GM12878 (cell line): ENCODE results near the gene R3HDM1. TPM values are rescaled to one million over a fixed set of nuclear protein-coding genes. Genes with fewer than 3 reads are reported as not detected.

Experiments
- ATAC-seq: fragments of 200-7000 bp; cut with Tn5 transposase; 3 replicates; pipeline ENCODE4 v1.9.1; 2020; ENCODE audit warnings: mild to moderate bottlenecking, moderate library complexity
- BruUV-seq: library from RNA; stranded (reverse); fragments of 400-500 nt; replicated peaks from 2 replicates; lab custom pipeline; 2021; lab: Mats Ljungman, UMichigan
- CTCF ChIA-PET: fragments of 300-600 bp; sonication (Branson Sonifier 250); formaldehyde crosslinking; extraction: SDS; loops from one replicate; lab custom pipeline; 2021; ENCODE audit warnings: inconsistent platforms; lab: Yijun Ruan, JAX
- POLR2A ChIA-PET: fragments of 350-600 bp; formaldehyde crosslinking; extraction: SDS; loops from one replicate; lab custom pipeline; 2021; ENCODE audit warnings: inconsistent platforms; lab: Charles Lee
- RAD21 ChIA-PET: fragments of 300-600 bp; sonication (Branson Sonifier 250); formaldehyde crosslinking; loops from one replicate; lab custom pipeline; 2023; ENCODE audit warnings: antibody characterized with exemption; ENCODE audit not compliant: unreplicated experiment; lab: Charles Lee
- SMC1A ChIA-PET: fragments of 300-600 bp; sonication (Branson Sonifier 250); formaldehyde crosslinking; loops from one replicate; lab custom pipeline; 2023; ENCODE audit not compliant: unreplicated experiment, uncharacterized antibody; lab: Charles Lee
- DNase-seq: peaks from one replicate; pipeline ENCODE4 v3.0.0-alpha.2; 2011; ENCODE audit warnings: low read depth, low spot score
- FAIRE-seq: peaks from 3 replicates; lab custom pipeline; 2011; peaks lifted over from hg19 to GRCh38; lab: Jason Lieb, UNC
- H2AFZ ChIP-seq: 2 replicates; pipeline ENCODE4 v1.6.0; 2011; ENCODE audit warnings: low read depth, low read length, control low read depth; ENCODE audit not compliant: control insufficient read depth
- H3K27ac ChIP-seq: 2 replicates; pipeline ENCODE4 v1.5.1; 2011; ENCODE audit warnings: control low read depth; ENCODE audit not compliant: control insufficient read depth, insufficient read depth
- H3K27me3 ChIP-seq, 2 experiments: replicated peaks in 1 of 2; 2 replicates each; pipeline versions ENCODE4 v1.6.0 to v1.6.1; 2011; ENCODE audit warnings: low read length in 1 of 2; ENCODE audit not compliant: control insufficient read depth in 2 of 2, insufficient read depth in 2 of 2
- H3K36me3 ChIP-seq, 2 experiments: 2 replicates each; pipeline ENCODE4 v1.5.1; 2011; ENCODE audit warnings: low read length in 1 of 2; ENCODE audit not compliant: control insufficient read depth in 2 of 2, insufficient read depth in 2 of 2
- H3K4me1 ChIP-seq: 2 replicates; pipeline ENCODE4 v1.6.1; 2011; ENCODE audit warnings: mild to moderate bottlenecking, low read length, moderate library complexity, mixed read lengths; ENCODE audit not compliant: control insufficient read depth, insufficient read depth
- H3K4me2 ChIP-seq: 2 replicates; pipeline ENCODE4 v1.6.0; 2011; ENCODE audit warnings: control low read depth; ENCODE audit not compliant: control insufficient read depth, insufficient read depth
- H3K4me3 ChIP-seq: fragments of 200-600 bp; sonication (generic); 2 replicates; pipeline ENCODE4 v1.5.1; 2016
- H3K79me2 ChIP-seq: 2 replicates; pipeline ENCODE4 v1.6.0; 2011; ENCODE audit warnings: low read length; ENCODE audit not compliant: control insufficient read depth, insufficient read depth
- H3K9ac ChIP-seq: 2 replicates; pipeline ENCODE4 v1.8.0; 2011; ENCODE audit warnings: low read length, control low read depth, mixed read lengths; ENCODE audit not compliant: control insufficient read depth, insufficient read depth
- H3K9me3 ChIP-seq: replicated peaks from 3 replicates; pipeline ENCODE4 v1.5.1; 2011; ENCODE audit warnings: mild to moderate bottlenecking, low read length; ENCODE audit not compliant: control insufficient read depth, insufficient read depth
- H4K20me1 ChIP-seq: 2 replicates; pipeline ENCODE4 v1.6.0; 2011; ENCODE audit not compliant: control insufficient read depth, insufficient read depth
- CUX1 ChIP-seq: IDR thresholded peaks from 2 replicates; pipeline ENCODE4 v1.6.1; 2012; ENCODE audit warnings: improper control_type of control experiment, low read depth, low read length; ENCODE audit not compliant: insufficient replicate concordance
- ZBTB4 ChIP-seq: fragments of 450-650 bp; formaldehyde crosslinking; IDR thresholded peaks from 2 replicates; pipeline ENCODE4 v1.4.0; 2022; ENCODE audit warnings: mild to moderate bottlenecking, moderate library complexity
- ZSCAN29 ChIP-seq: fragments of 450-650 bp; IDR thresholded peaks from 2 replicates; pipeline ENCODE4 v1.6.1; 2017; ENCODE audit warnings: mild to moderate bottlenecking, moderate library complexity
- WGBS: methylation state at CpG from one replicate; pipeline ENCODE4 v1.1.6; 2016; ENCODE audit warnings: low lambda C conversion rate; ENCODE audit not compliant: insufficient replicate concordance, insufficient coverage; ENCODE audit errors: missing lambda C conversion rate; 5-methylcytosine and 5-hydroxymethylcytosine counted together
- in situ Hi-C: fragments of 300-500 bp; cut with MboI; formaldehyde crosslinking; loops from 9 replicates; pipeline ENCODE4 v1.14.3; 2018; ENCODE audit warnings: mixed read lengths
- intact Hi-C: fragments of 100-400 bp; cut with micrococcal nuclease; formaldehyde crosslinking; loops from one replicate; pipeline ENCODE4 v1.14.2; 2022; ENCODE audit not compliant: unreplicated experiment
- polyA plus RNA-seq, 11 experiments: library from polyadenylated mRNA; depleted of rRNA in 4 of 11; unstranded in 6 of 11; stranded (reverse) in 5 of 11; fragments of >200 nt; fragmentation: Nextera tagmentation in 4 of 11; fragmentation: Illumina TruSeq in 1 of 11; extraction: Ambion mirVana in 4 of 11; extraction: Trizol in 1 of 11; gene quantifications; 1 replicate in 1 of 11; 2 replicates in 10 of 11; pipeline versions ENCODE4 v1.2.1 to v1.2.3, GENCODE V29; 2011 to 2016; ENCODE audit warnings: inconsistent platforms in 2 of 11, missing spikeins in 2 of 11, low read depth in 1 of 11
- total RNA-seq, 4 experiments: library from RNA; depleted of rRNA in 3 of 4; stranded (reverse); fragments of >200 nt in 3 of 4; fragmentation: Illumina TruSeq in 1 of 4; extraction: Trizol in 1 of 4; gene quantifications; 2 replicates each; pipeline versions ENCODE4 v1.2.1 to v1.2.3, GENCODE V29; 2013 to 2021

The R3HDM1 gene
- total and polyA plus RNA-seq, 10 of the 15 experiments (the other 5 are each of a cell fraction or from before 2014, with no cell fraction given), result 16.8 to 89.6 (median 47.7) TPM

- H3K36me3 ChIP-seq, result peaks cover 0 to 11% of the 10 kb centered on the region in 2 experiments
- in situ Hi-C loops, result no loop called here
- RAD21 ChIA-PET, result interaction anchor here (0.9 kb wide), 1 partner anchor 48 kb away, joined by 3 read pairs; no protein-coding TSS in a partner anchor
These were observed 130.8 kb downstream of the R3HDM1 start for GRCh38 chr2:135662088-135662487.

More at GRCh38 chr2:135662088-135662487, 130.8 kb downstream of the R3HDM1 start:
- H3K9me3 ChIP-seq, result no peaks in the 10 kb centered on the region
- no peak overlapping the region for H3K9ac ChIP-seq
- peaks cover 7% of the 10 kb centered on the region; the same call in 1 of the 2 replicates for H3K4me1 ChIP-seq
- no peaks in the 10 kb centered on the region for H3K27me3 ChIP-seq
- CTCF ChIA-PET, result interaction anchor here (1.9 kb wide), 1 partner anchor 47 kb away, joined by 7 read pairs; no protein-coding TSS in a partner anchor
- BruUV-seq, result no TSS peak
- intact Hi-C loops, result no loop called here
- WGBS, result 48% methylated on average over 1 of the region's 1 CpG
- no peak overlapping the region for H2AFZ ChIP-seq
- no peak for ATAC-seq
- no peaks in the 10 kb centered on the region for H4K20me1 ChIP-seq
- FAIRE-seq, result peak; percentile 56
- no peak for DNase-seq
- SMC1A ChIA-PET, result interaction anchor here (0.7 kb wide), 1 partner anchor 519 kb away, joined by 3 read pairs; no protein-coding TSS in a partner anchor
- POLR2A ChIA-PET, result no interaction called here
- H3K4me2 ChIP-seq, result no peak overlapping the region
- H3K79me2 ChIP-seq, result no peaks in the 10 kb centered on the region
- no peak overlapping the region for H3K27ac ChIP-seq
- no peak overlapping the region for H3K4me3 ChIP-seq
- TF ChIP-seq ZSCAN29 (no peak), CUX1 (no peak), ZBTB4 (CRISPR knock-in tag) (no peak)
